Renal cortex interstitium (tissue), 11 donors: Measurements from ENCODE around the gene SPTBN4. TPM values are rescaled to one million over a fixed set of nuclear protein-coding genes. Genes with fewer than 3 reads are reported as not detected.
"Not testable (repeated sequence)": the region's sequence is repeated elsewhere in the genome, so short reads cannot be mapped to it uniquely, and the experiment has no call there.

Experiments used
- DNase-seq, 11 donors: peaks; one replicate each; pipeline ENCODE4 v3.0.0-alpha.2; 2013; ENCODE audit warnings: low read depth in 9 of 11, low spot score in 4 of 11; ENCODE audit errors: extremely low read depth in 1 of 11
- polyA plus RNA-seq, 3 donors: library from polyadenylated mRNA; unstranded; fragments of 120-200 nt; gene quantifications; one replicate each; pipeline ENCODE4 v1.2.1, GENCODE V29; 2013; ENCODE audit not compliant: insufficient read length in 3 of 3

The SPTBN4 gene
- polyA plus RNA-seq, 3 donors = 1.5 to 2.2 (median 1.6) TPM

DNA sequence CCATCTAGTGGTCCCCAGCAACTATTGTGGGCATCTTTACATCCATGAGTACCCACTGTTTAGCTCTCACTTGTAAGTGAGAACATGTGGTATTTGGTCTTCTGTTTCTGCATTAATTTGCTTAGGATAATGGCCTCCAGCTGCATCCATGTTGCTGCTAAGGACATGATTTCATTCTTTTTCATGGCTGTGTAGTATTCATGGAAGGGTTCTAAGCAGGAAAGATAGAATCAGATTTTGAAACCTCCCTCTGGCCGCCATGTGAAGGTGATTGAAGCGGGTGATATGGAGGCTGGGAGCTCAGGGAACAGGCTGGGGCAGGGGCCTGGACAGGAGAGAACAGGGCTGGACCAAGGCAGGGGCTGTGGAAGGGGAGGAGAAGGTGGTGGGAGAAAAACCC, 154.5 kb downstream of the SPTBN4 start:
- DNase-seq = no peak

DNA sequence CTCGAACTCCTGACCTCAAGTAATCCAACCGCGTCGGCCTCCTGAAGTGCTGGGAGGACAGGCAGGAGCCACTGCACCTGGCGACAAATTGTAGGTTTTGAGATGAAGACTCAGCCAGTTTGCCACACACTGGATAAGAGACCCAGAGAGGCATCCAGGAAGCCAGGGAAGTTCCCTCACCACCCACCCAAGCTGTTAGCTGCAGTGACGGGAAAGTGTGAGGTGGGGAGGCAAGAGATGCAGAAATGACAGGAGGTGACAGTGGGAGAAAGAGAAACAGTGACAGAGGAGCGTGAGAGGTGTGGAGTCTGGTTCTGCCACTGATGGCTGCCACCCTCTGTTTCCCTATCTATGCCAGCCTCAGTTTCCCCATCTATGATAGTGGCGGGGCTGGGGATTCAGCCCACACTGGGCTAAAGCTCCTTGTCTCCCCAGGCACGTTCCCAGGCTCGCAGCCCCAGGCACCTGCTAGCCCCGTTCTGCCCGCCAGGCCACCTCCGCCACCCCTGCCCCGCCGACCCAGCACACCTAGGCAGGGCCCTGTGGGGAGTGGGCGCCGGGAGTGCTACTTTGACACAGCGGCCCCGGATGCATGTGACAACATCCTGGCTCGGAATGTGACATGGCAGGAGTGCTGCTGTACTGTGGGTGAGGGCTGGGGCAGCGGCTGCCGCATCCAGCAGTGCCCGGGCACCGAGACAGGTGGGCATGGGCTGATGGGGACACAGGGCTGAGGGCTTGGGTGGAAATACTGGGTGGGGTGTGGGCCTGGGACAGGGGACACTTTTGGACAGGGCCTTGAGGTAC, 155.4 kb downstream of the SPTBN4 start:
- DNase-seq = no peak

DNA sequence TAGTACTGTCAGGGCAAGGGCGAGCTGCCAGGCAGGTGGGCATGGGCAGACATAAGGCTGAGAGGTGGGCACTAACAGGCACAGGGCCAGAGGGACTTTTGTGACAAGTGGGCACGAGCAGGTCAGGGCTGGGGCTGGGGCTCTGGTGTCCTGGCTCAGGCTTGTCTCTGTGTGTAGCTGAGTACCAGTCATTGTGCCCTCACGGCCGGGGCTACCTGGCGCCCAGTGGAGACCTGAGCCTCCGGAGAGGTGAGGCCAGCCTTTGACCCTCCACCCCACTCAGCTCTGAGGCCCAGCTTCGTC, 155.9 kb downstream of the SPTBN4 start:
- no peak for DNase-seq

DNA sequence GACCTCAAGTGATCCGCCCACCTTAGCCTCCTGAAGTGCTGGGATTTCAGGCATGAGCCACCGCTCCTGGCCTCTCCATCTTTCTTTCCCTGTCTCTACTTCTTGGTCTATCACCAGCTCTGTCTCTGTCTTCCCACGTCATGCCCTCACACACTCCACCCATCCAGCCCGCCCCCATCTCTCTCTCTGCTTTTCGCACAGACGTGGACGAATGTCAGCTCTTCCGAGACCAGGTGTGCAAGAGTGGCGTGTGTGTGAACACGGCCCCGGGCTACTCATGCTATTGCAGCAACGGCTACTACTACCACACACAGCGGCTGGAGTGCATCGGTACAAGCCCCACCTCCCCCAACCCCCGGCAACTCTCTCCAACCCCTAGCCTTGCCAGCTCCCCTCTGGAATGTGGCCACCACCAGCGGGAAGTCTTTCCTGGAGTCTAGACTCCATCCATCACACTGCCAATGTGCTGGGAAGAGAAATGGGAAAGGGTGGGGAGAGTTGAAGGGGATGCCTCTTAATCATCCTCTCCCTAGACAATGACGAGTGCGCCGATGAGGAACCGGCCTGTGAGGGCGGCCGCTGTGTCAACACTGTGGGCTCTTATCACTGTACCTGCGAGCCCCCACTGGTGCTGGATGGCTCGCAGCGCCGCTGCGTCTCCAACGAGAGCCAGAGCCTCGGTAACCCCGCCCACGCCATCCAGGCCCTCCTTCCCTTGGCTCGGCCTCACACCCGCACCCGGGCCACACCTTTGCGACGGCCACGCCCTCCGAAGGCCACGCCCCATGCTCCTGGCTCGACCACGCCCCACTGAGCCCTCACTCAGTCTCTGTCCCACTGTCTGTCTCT, 156.8 kb downstream of the SPTBN4 start:
- DNase-seq = no peak

DNA sequence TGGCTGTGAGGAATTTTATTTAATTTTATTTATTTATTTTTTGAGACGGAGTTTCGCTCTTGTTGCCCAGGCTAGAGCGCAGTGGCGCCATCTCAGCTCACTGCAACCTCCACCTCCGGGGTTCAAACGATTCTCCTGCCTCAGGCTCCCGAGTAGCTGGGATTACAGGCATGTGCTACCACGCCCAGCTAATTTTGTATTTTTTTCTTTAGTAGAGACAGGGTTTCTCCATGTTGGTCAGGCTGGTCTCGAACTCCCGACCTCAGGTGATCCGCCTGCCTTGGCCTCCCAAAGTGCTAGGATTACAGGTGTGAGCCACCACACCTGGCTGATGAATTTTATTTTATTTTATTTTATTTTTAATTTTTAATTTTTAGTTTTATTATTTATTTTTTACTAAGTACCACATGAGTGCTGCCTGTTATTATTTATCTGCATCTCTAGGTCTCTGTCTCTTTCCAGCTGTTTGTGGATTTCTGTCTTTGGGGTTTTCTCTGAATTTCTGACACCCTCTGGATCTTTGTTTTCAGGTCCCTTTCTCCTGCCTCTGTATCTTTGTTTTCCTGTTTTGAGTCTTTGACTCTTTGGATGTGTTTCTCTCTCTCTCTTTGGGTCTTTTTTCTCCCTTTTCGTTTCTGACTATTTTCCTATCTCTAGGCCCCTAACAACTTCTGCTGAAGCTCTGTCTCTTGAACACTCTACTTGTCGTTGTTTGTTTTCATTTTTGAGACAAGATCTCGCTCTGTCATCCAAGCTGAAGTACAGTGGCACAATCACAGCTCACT, 157.8 kb downstream of the SPTBN4 start:
- not testable (repeated sequence) for DNase-seq

DNA sequence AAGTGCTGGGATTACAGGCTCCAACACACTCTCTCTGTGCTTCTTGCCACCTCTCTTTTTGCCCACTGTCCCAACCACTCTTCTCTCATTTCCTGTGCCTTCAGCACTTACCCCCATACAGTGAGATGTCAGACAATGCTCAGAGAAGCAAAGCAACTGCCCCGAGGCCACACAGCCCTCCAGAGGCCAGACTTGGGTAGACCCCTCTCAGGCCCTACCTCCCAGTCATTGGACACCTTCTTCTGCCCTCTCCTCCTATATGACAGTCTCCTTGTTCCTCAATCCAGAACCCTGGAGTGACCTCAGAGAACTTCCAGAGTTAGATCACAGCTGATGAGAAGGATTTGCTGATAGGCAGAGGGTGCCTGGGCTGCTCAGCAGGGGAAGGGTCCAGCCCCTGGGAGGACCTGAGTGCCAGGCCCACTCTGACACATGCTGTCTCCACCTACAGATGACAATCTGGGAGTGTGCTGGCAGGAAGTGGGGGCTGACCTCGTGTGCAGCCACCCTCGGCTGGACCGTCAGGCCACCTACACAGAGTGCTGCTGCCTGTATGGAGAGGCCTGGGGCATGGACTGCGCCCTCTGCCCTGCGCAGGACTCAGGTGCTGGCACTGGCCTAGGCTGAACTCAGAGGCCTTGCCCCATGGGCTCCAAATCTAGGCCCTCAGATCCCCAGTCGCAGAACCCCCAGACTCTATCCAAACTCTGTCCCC, 158.8 kb downstream of the SPTBN4 start:
- DNase-seq = no peak

Other genes starting within 250 kb of the SPTBN4 start
- gene TTC9B, start 248.6 kb upstream of the SPTBN4 start, polyA plus RNA-seq = under 1 TPM; 0.11 to 0.26 (median 0.12) TPM
- 1 to 10 TPM; 1.1 to 2.3 (median 1.2) TPM for gene CCNP, start 240.3 kb upstream of the SPTBN4 start, polyA plus RNA-seq
- gene AKT2, start 181.7 kb upstream of the SPTBN4 start, polyA plus RNA-seq = 100 to 1,000 TPM; 144 to 248 (median 180) TPM
- gene C19orf47, start 118.6 kb upstream of the SPTBN4 start, polyA plus RNA-seq = 10 to 100 TPM in 2 of 3 donors, 1 to 10 TPM in 1; 8.3 to 18.0 (median 14.5) TPM
- gene PLD3, start 118.3 kb upstream of the SPTBN4 start, polyA plus RNA-seq = 100 to 1,000 TPM; 194 to 276 (median 275) TPM
- gene HIPK4, start 76.8 kb upstream of the SPTBN4 start, polyA plus RNA-seq = under 1 TPM in 2 of 3 donors, not detected in 1; 0.14 to 0.17 TPM
- 10 to 100 TPM; 10.2 to 14.0 (median 11.7) TPM for gene PRX, start 53.6 kb upstream of the SPTBN4 start, polyA plus RNA-seq
- gene SERTAD1, start 41.0 kb upstream of the SPTBN4 start, polyA plus RNA-seq = 1 to 10 TPM; 6.4 to 9.7 (median 7.0) TPM
- gene SERTAD3, start 22.7 kb upstream of the SPTBN4 start, polyA plus RNA-seq = 10 to 100 TPM; 33.0 to 38.5 (median 34.6) TPM
- gene BLVRB, start 1.3 kb upstream of the SPTBN4 start, polyA plus RNA-seq = 10 to 100 TPM; 35.5 to 58.3 (median 49.3) TPM
- 10 to 100 TPM; 44.3 to 47.9 (median 45.6) TPM for gene SHKBP1, start 109.9 kb downstream of the SPTBN4 start, polyA plus RNA-seq
- gene LTBP4, start 134.4 kb downstream of the SPTBN4 start, polyA plus RNA-seq = 100 to 1,000 TPM; 156 to 325 (median 271) TPM
- 10 to 100 TPM in 2 of 3 donors, 1 to 10 TPM in 1; 9.4 to 16.0 (median 15.9) TPM for gene NUMBL, start 223.7 kb downstream of the SPTBN4 start, polyA plus RNA-seq
- 10 to 100 TPM; 30.7 to 45.2 (median 38.9) TPM for gene COQ8B, start 249.9 kb downstream of the SPTBN4 start, polyA plus RNA-seq